Activated B cell treated with CpG ODN at 0.5 μM for 24 hours (primary cell): ENCODE measurements around the gene FCER1G. TPM values are rescaled to one million over a fixed set of nuclear protein-coding genes. Genes with fewer than 3 reads are reported as not detected.

Experiments used
- ATAC-seq: fragments of 200-7000 bp; cut with Tn5 transposase; one replicate; pipeline ENCODE4 v1.10.0; 2021; ENCODE audit warnings: low read depth, mild to moderate bottlenecking, moderate library complexity
- CTCF ChIA-PET: fragments of 350-600 bp; sonication (Branson Sonifier 250); formaldehyde crosslinking; loops from one replicate; lab custom pipeline; 2021; ENCODE audit warnings: antibody characterized with exemption; lab: Charles Lee
- POLR2A ChIA-PET: fragments of 350-600 bp; sonication (Branson Sonifier 250); formaldehyde crosslinking; loops from one replicate; lab custom pipeline; 2021; ENCODE audit warnings: antibody characterized with exemption; lab: Charles Lee
- DNase-seq: peaks from one replicate; pipeline ENCODE4 v3.0.0; 2022
- H3K27ac Mint-ChIP-seq: one replicate; pipeline ENCODE4 v1.8.0; 2020; ENCODE audit warnings: mixed read lengths
- H3K27me3 Mint-ChIP-seq: one replicate; pipeline ENCODE4 v1.8.0; 2021; ENCODE audit warnings: mixed read lengths
- H3K36me3 Mint-ChIP-seq: one replicate; pipeline ENCODE4 v1.8.0; 2021; ENCODE audit warnings: low read depth, mixed read lengths
- H3K4me1 Mint-ChIP-seq: one replicate; pipeline ENCODE4 v1.8.0; 2021; ENCODE audit warnings: mixed read lengths
- H3K4me3 Mint-ChIP-seq: one replicate; pipeline ENCODE4 v1.8.0; 2020; ENCODE audit warnings: mild to moderate bottlenecking, mixed read lengths
- H3K9me3 Mint-ChIP-seq: one replicate; pipeline ENCODE4 v1.8.0; 2020; ENCODE audit warnings: mixed read lengths
- CTCF ChIP-seq: fragments of 200-600 bp; IDR thresholded peaks from one replicate; pipeline ENCODE4 v1.8.0; 2022; ENCODE audit warnings: antibody characterized with exemption, mild to moderate bottlenecking
- intact Hi-C: fragments of 100-400 bp; cut with micrococcal nuclease; formaldehyde crosslinking; loops from one replicate; pipeline ENCODE4 v1.15.1; 2024
- total RNA-seq: library from RNA; stranded (reverse); gene quantifications from 2 replicates; pipeline ENCODE4 v1.2.3, GENCODE V29; 2022

The FCER1G gene
- total RNA-seq, 1 donor from 2014 or later = 0.60 TPM

GRCh38 chr1:161182214-161182613 is 32.9 kb upstream of the FCER1G start:
- ATAC-seq (peak; percentile 14), DNase-seq (no peak)
- Mint-ChIP-seq H3K4me3 (peak overlapping the region; percentile 54), H3K4me1 (peaks cover 79% of the 10 kb centered on the region), H3K36me3 (peaks cover 1% of the 10 kb centered on the region), H3K27ac (peak overlapping the region; percentile 84), H3K27me3 (no peaks in the 10 kb centered on the region), H3K9me3 (no peaks in the 10 kb centered on the region)
- CTCF ChIA-PET = interaction anchor here (1.2 to 4.6 kb wide), 6 partner anchors 10 to 200 kb away, joined by 5 to 27 read pairs (median 8); partner anchors contain the start of genes PPOX and TOMM40L
- intact Hi-C loops = loop anchor here (1.0 kb wide), 1 partner anchor 10 kb away; no protein-coding TSS in a partner anchor
- POLR2A ChIA-PET = interaction anchor here (0.8 to 4.1 kb wide), 14 partner anchors 10 to 207 kb away, joined by 3 to 49 read pairs (median 8); partner anchors contain the start of genes DEDD, NDUFS2, PFDN2 and PPOX
- TF ChIP-seq CTCF = no peak

- intact Hi-C loops = loop anchor here (1.0 to 2.0 kb wide), 2 partner anchors 8 to 40 kb away; partner anchors contain the start of gene B4GALT3
- Mint-ChIP-seq H3K4me3 (peak overlapping the region; percentile 77), H3K27ac (peak overlapping the region; percentile 93), H3K9me3 (no peaks in the 10 kb centered on the region), H3K36me3 (no peaks in the 10 kb centered on the region), H3K27me3 (no peaks in the 10 kb centered on the region), H3K4me1 (peaks cover 85% of the 10 kb centered on the region)
- TF ChIP-seq CTCF = no peak
- CTCF ChIA-PET = interaction anchor here (1.0 to 2.4 kb wide), 3 partner anchors 8 to 197 kb away, joined by 4 to 11 read pairs (median 5); partner anchors contain the start of genes B4GALT3 and TOMM40L
- ATAC-seq = peak; percentile 66
- peak; percentile 41 for DNase-seq
- POLR2A ChIA-PET = interaction anchor here (0.9 to 2.9 kb wide), 8 partner anchors 8 to 608 kb away, joined by 3 to 40 read pairs (median 6); partner anchors contain the start of genes B4GALT3, DEDD, NDUFS2 and PPOX
Measured at GRCh38 chr1:161185282-161185682, 29.8 kb upstream of the FCER1G start.

- CTCF ChIA-PET = interaction anchor here (1.0 to 2.4 kb wide), 5 partner anchors 8 to 196 kb away, joined by 4 to 11 read pairs (median 5); partner anchors contain the start of genes B4GALT3, PPOX and TOMM40L
- peak overlapping the region; percentile 93 for H3K27ac Mint-ChIP-seq
- TF ChIP-seq CTCF = no peak
- no peaks in the 10 kb centered on the region for H3K27me3 Mint-ChIP-seq
- H3K36me3 Mint-ChIP-seq = no peaks in the 10 kb centered on the region
- peak overlapping the region; percentile 77 for H3K4me3 Mint-ChIP-seq
- H3K4me1 Mint-ChIP-seq = peaks cover 80% of the 10 kb centered on the region
- ATAC-seq (peak; percentile 65), DNase-seq (peak; percentile 34)
- H3K9me3 Mint-ChIP-seq = no peaks in the 10 kb centered on the region
- intact Hi-C loops = loop anchor here (1.0 to 2.0 kb wide), 5 partner anchors 9 to 39 kb away; partner anchors contain the start of genes B4GALT3, NDUFS2 and PPOX
- POLR2A ChIA-PET = interaction anchor here (0.7 to 2.9 kb wide), 16 partner anchors 9 to 608 kb away, joined by 3 to 40 read pairs (median 4); partner anchors contain the start of genes B4GALT3, DEDD, KLHDC9 and NDUFS2
Measured at GRCh38 chr1:161185732-161186311, 29.3 kb upstream of the FCER1G start.

- H3K4me3 Mint-ChIP-seq = peak overlapping the region; percentile 38
- DNase-seq = no peak
Measured at GRCh38 chr1:161187311-161187710, 27.8 kb upstream of the FCER1G start.

More at GRCh38 chr1:161187311-161187710, 27.8 kb upstream of the FCER1G start:
- intact Hi-C loops = no loop called here
- Mint-ChIP-seq H3K9me3 (no peaks in the 10 kb centered on the region), H3K4me1 (peaks cover 71% of the 10 kb centered on the region), H3K27ac (peak overlapping the region; percentile 93), H3K27me3 (no peaks in the 10 kb centered on the region), H3K36me3 (no peaks in the 10 kb centered on the region)
- TF ChIP-seq CTCF = no peak
- POLR2A ChIA-PET = interaction anchor here (0.6 to 2.9 kb wide), 4 partner anchors 8 to 513 kb away, joined by 9 to 21 read pairs (median 13); partner anchors contain the start of genes B4GALT3 and PPOX
- ATAC-seq = no peak
- CTCF ChIA-PET = interaction anchor here (1.6 to 2.4 kb wide), 2 partner anchors 22 to 38 kb away, joined by 6 to 11 read pairs; partner anchors contain the start of genes PPOX and TOMM40L
